NCI-H345 treated with DMSO at 0.1 percent for 48 hours (cell line): ENCODE data around the gene CDK8.

Source experiments
- DNase-seq: peaks from one replicate; lab custom pipeline; 2025; ENCODE audit not compliant: unreplicated experiment; lab: John Stamatoyannopoulos, UW

The CDK8 gene

DNA sequence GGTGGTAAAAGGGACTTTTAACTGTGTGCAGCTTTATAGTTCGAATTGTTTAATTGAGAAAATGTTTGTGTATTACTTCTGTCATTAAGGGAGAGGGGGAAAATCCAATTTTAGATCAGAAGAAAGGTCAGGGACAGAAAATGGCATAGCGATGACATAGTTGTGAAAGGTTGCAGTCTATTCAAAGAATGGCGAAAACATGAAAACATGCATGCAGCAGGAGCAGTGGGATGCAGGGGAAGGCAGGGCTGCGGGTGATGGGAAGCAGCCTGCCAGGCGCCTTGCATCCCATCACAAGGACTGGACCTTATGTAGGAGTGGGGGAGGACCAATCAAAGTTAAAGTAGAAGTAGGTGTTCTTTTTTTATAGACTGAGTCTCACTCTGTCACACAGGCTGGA is 125.9 kb downstream of the CDK8 start:
- DNase-seq = no peak

DNA sequence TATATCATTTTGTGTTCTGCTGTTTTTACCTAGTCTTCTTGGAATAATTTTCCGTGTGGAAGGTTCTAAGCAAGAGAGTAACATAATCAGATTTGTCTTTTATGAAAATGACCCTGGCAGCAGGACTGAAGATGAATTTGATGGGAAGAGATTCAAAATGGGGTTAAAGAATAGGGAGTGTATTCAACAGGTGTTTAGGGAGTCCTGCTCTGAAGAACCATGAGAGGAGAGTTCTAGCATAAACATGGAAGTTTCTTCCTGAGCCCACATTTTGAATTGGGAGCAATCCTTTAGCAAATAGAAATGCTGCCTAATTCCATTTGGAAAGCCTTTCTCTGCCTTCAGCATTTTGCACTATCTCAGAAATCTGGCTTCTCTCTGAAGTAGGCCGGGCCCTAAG is 127.0 kb downstream of the CDK8 start:
- DNase-seq = no peak

GRCh38 chr13:26382366-26382765 is 128.4 kb downstream of the CDK8 start:
- DNase-seq = no peak

DNA sequence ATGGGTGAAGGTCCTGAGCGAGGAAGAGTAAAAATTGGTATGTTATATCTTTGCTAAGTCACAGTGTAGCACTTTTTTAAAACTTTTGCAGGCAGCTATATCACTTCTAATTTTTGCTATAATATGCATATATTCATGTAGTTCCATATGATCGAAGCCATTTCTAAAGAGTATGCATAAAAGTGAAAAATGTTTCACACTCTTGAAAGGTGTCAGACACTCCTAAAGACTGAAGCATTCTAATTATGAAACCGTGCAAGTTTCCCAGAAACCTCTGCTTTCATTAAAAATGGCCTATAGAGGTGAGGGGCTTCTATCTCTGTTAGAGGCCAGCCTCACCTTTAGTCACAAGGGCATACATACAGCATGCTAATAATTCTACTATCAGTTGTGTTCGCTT is 128.9 kb downstream of the CDK8 start:
- no peak for DNase-seq

DNA sequence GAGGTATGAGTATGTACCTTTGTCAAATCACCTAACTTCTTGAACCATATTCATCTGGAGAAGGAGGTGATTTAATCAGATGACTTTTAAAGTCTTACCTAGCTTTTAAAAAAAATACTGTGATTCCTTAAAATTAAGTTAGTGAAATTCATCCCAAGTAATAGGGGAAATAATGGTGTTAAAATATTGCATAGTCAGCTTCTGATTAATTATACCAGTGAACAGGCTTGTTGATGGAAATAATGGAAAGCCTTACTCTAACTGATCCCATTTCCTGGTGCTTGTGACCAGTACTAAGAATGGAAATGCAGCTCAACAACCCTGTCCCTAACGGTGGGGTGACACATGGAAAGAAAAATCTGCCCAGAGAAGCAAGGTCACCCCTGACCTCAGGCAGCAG is 130.7 kb downstream of the CDK8 start:
- no peak for DNase-seq

GRCh38 chr13:26386026-26386425 is 132.1 kb downstream of the CDK8 start:
- DNase-seq = no peak

GRCh38 chr13:26390203-26390602 is 136.3 kb downstream of the CDK8 start:
- DNase-seq = no peak

GRCh38 chr13:26400545-26400944 is 146.6 kb downstream of the CDK8 start:
- DNase-seq = no peak

DNA sequence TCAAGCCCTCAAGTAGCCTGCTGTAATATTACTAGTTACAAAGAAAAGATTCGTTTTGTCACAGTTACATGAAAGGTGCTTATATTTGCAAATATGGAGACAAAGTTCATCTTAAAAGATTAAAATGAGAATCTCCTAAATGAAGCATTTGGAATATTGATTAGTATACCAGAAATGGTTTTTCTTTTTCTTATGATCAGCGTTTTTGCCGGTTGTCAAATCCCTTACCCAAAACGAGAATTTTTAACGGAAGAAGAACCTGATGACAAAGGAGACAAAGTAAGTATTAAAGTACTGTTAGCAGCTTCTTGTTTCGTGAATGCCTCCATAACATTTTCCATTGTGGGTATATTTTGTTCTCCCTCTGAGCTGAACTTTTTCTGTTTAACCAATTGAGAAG is 147.1 kb downstream of the CDK8 start:
- DNase-seq = no peak

- DNase-seq = no peak
Observed at GRCh38 chr13:26401578-26402021, 147.7 kb downstream of the CDK8 start.

DNA sequence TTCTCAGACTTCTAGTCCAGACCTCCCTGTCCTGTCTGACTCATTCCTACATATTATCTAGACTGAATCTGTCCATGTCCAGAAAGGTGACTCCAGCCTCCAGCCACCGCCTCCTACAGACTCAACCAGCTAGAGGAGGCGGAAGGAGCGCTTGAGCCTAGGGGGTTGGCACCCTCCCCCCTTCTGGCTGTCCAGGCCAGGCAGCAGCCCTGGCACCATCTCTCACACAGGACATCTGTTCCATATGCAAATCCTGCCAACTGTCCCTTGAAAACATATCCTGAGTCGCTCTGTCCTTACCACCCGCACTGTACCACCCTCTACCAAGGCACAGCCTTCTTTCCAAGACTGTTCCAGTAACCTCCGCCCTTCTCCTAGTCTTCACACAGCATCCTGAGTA is 152.9 kb downstream of the CDK8 start:
- DNase-seq = no peak

- DNase-seq = no peak
Observed at GRCh38 chr13:26411206-26411605, 157.3 kb downstream of the CDK8 start.

DNA sequence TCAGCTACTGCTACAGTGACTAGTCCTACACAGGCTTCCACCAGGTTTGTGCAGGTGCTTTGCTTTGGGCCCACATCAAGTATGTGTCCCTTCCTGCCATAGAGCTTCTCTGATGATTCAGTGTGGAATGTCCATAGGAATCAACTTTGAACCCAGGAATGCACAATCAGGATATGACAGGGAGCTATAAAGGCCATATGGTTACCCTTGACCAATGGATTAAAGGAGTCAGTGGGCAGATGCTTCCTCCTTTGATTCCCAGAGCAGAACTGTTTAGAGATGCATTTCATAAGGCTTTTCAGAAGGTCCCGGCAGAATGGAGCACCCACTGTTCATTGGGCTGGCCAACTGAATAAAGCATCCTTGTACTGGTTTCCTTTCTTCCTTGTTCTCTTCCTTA is 158.3 kb downstream of the CDK8 start:
- no peak for DNase-seq

DNA sequence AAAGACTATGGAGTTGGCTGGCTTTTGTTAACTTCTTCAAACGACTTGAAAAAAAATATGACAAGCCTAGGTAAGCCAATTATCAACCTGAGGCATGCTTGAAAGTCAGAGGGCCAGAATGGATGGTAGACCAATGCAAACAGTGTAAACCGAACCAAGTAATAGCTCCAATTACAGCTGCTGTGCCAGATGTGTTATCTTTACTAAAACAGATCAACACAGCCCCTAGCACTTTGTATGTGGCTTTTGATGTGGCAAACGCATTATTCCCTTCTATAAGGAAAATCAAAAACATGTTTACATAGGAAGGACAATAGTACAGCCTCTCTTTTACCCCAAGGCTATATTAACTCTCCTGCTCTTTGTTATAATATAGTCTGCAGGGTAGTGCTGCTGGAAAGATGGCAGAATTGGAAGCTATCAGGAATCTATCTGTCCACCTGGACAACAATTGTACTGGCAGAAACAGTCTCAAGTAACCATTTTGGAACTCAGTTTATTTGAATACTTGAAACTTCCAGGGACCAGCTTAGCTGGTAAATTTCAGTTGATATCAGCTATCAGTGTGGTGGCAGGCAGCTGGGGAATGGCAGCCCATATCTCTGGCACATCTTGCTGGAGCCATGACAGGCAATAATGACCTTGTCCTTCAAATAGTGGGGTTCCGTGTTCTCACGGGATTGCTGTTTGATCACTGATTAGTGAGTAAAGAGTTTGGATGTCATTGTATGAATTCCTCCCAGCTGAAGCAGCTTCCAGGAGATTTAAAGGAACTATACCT is 159.2 kb downstream of the CDK8 start:
- no peak for DNase-seq

- no peak for DNase-seq
Observed at GRCh38 chr13:26420282-26420960, 166.5 kb downstream of the CDK8 start.

DNA sequence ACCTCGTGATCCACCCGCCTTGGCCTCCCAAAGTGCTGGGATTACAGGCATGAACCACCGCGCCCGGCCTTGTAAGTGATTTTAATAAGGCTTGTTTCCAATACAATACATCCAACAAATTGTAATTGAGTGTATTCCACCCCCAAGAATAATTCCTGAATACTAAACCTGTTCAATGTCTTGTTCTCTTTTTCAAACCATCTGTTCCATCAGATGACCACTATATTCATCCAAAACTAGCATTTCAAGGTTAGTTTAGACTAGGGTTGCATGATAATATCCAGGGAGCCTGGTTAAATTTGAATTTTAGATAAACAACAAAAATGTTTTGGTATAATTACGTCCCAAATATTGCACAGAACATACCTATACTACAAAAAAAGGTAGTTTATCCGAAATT is 168.1 kb downstream of the CDK8 start:
- DNase-seq = no peak

GRCh38 chr13:26423629-26424028 is 169.7 kb downstream of the CDK8 start:
- DNase-seq = no peak

DNA sequence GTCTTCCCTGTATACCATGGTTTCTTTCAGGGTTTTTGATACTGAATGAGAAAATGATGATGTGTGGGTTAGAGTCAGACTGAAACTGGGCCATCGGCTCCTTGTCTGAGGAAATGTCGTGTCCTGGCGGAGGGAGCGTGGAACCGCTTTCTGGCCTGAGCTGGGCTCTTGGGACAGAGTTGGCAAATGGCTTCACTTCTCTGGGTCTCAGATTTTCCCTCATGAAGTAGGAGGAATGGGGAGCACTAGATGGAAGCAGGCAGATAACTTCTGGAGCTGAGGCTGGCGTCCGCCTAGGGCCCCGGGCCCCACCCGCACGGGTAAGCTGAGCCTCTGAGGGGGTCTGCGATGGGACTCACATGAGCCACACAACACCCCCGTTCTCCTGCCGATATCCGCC is 170.3 kb downstream of the CDK8 start:
- no peak for DNase-seq

- DNase-seq = no peak
Observed at GRCh38 chr13:26425443-26426358, 171.8 kb downstream of the CDK8 start.

DNA sequence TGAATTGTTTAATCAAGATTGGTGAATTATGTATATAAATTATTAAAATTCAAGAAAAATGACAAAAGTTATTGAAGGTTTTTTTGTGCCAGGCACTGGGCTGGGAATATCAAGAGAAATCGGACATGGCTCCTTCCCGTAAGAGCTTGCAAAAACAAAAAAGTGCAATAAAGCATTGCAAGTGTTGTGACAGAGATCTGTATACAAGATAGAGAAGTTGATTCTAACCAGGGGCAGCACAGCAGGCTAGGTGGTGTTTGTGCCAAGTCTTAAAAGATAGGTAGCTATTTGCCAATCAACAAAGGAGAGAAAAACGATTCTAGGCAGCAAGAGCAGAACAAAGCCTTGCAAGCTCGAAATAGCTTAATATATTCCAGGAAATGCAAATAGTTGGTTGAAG is 179.8 kb downstream of the CDK8 start:
- no peak for DNase-seq

DNA sequence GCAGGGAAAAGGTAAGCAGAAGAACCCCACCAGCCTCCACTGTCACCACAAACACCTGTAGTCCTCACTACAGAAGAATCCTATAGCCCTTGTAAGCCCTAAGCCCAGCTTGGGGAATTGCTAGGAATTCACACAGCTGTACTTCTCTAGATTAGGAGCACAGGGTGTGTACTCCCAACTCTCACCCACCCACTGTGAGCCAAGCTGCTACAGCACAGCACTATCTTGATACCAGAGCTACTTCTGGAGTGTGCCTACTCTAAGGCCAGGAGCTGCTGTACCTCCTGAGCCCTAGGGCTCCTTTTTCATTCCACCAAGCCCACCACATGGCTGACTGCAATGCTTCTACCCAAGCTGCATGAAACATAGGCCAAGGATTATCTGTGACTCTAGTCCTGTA is 181.2 kb downstream of the CDK8 start:
- no peak for DNase-seq

DNA sequence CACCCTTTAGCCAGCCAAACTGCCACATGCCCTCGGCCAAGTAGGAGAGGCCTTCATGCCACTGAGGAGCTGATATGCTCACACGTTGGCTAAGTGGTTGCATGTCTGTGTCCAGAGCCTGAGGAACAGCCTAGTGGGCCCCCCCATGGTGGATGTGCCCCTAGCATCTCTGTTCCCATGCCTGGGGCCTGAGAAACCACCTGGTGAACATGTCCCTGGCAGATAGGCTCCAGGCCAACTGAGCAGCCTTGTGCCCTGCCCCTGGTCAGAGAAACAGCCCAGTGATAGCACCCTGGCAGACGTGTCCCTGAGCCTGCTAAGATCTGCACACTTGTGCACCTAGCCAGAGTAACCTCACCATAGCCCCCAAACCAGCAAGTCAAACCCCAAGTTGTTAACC is 181.7 kb downstream of the CDK8 start:
- DNase-seq = no peak
